HFF-Myc (cell line): ENCODE results near the gene RSU1.
A peak's percentile ranks its signal among the peaks of the same experiment; 100 is the strongest.
"Not testable (repeated sequence)": the region's sequence is repeated elsewhere in the genome, so short reads cannot be mapped to it uniquely, and the experiment has no call there.

ENCODE experiments used
- DNase-seq: peaks from one replicate; pipeline ENCODE4 v3.0.0-alpha.2; 2011; ENCODE audit warnings: low read depth; ENCODE audit errors: extremely low read depth
- H3K4me3 ChIP-seq: replicated peaks from 2 replicates; pipeline ENCODE4 v1.5.1; 2011; ENCODE audit warnings: low read depth, mild to moderate bottlenecking, control low read depth, low read length
- TF ChIP-seq, protein P1 (sequence below): IDR thresholded peaks from 2 replicates; pipeline ENCODE4 v1.5.1; 2012; ENCODE audit warnings: mild to moderate bottlenecking, low read depth, low read length, control low read depth; ENCODE audit errors: missing control alignments

The RSU1 gene

DNA sequence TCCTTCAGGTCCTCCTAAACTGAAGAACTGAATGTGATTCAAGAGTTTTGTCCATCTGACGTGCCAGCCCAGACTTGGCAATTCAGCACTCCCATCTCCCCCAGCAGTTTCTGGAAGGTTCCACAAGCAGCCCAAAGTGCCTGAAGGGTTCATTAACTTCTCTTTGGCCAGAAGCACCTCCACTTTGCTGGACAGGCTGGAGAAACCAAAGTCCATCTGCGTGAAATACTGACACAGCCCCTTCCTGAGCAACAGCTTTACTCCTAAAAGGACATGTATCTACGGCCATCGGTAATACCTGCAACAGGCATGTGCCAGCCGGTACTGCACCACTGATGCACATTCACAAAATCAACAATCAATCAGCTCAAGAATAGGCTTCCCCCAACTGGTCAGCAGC lies 48.5 kb downstream of the RSU1 start:
- no peak overlapping the region for H3K4me3 ChIP-seq
- DNase-seq, result no peak
- TF ChIP-seq, protein P1, sequence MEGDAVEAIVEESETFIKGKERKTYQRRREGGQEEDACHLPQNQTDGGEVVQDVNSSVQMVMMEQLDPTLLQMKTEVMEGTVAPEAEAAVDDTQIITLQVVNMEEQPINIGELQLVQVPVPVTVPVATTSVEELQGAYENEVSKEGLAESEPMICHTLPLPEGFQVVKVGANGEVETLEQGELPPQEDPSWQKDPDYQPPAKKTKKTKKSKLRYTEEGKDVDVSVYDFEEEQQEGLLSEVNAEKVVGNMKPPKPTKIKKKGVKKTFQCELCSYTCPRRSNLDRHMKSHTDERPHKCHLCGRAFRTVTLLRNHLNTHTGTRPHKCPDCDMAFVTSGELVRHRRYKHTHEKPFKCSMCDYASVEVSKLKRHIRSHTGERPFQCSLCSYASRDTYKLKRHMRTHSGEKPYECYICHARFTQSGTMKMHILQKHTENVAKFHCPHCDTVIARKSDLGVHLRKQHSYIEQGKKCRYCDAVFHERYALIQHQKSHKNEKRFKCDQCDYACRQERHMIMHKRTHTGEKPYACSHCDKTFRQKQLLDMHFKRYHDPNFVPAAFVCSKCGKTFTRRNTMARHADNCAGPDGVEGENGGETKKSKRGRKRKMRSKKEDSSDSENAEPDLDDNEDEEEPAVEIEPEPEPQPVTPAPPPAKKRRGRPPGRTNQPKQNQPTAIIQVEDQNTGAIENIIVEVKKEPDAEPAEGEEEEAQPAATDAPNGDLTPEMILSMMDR, result no peak

DNA sequence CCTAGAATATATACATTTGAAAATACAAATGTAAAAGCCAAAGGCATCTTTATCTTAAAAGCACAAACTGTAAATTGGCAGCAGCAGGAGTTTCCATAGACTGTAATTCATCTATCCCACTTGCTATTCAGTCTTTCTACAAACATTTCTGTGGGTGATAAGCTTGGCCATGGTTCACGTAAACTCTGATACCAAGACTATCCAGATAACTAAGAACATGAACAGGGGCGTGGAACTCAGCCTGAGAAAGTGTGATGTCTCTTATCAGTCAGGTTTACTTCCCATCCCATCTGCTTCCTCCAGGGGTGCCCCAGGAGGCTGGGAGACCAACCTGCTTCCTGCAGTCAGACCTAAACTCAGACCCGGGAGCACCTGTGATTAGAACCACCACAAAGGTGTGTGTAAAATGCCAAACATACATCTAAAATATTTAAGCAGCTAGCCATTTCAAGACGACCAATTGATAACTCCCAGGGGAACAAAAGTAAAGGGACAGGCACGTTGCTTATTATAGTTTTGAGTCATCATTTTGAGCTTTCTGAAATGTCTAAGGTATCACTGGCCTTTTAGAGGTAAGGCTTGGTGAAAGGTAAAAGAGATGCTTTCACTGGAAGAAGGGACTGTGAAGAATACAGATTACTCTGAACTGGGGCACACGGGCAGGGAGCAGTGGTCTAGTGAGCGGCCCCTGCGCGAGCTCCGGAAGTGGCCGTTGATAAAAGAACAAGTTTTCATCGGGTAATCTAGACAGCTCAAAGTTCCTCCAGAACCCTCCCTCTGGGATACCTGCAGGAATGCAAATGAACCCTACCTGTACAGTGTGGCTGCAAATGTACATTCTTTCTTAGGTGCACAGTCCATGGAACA lies 51.5 kb downstream of the RSU1 start:
- TF ChIP-seq, protein P1, result no peak
- no peak for DNase-seq
- no peak overlapping the region for H3K4me3 ChIP-seq

DNA sequence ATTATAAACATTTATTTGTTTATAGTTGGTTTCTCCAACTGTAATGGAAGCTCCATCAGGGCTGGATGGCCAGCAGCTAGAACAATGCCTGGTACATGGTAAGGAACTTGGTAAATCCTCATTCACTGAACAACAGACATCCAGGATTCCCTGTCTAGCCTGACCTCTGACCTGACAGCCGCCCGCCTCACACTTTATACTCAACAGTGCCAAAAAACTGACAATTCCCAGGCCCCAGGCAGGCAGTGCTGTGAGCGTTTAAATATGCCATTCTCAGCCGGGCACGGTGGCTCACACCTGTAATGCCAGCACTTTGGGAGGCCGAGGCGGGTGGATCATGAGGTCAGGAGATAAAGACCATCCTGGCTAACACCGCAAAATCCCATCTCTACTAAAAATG lies 55.9 kb downstream of the RSU1 start:
- H3K4me3 ChIP-seq, result no peak overlapping the region
- TF ChIP-seq, protein P1, result no peak
- no peak for DNase-seq

DNA sequence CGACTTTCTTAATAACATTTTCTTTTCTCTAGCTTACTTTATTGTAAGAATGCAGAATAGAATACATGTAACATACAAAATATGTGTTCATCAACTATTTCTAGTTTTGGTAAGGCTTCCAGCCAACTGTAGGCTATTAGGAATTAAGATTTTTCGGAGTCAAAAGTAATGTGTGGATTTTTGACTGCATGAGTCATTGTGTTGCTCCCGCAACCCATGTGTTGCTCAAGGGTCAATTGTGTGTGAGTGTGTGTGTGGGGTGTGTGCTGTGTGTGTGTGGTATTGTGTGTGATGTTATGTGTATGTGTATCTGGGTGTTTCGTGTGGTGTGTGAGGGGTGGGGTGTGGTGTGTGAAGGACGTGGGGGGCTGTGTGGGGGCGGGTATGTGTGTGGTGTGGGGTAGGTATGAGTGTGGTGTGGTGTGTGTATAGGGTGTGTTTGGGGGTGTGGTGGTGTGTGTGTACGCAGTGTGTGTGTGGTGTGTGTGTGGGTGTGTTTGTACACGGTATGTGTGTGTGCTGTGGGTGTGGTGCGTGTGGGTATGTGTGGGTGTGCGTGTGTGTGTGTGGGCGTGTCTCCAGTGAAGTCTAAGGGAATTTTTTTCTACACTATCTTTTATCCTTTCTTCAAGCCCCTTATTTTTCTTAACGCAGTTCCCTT lies 60.5 kb downstream of the RSU1 start:
- no peak overlapping the region for H3K4me3 ChIP-seq
- TF ChIP-seq, protein P1, result no peak
- DNase-seq, result peak; percentile 14

DNA sequence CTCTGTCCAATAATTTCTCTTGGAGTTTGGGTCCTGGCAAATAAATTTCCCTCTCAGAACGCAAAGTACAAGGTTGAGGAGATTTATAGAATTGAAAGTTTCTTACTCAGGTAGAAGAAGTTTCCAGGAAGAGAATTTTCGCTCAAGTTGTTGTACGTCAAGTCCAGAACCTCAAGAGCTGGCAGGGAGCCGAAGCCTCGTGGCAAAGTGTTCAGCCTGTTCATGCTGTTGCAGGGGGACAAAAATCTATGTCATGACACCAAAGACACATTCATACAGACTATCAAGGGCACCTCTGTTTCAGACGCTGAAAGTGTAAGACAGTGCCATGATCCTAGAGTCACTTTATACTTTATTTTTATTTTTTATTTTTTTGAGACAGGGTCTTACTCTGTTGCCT lies 62.5 kb downstream of the RSU1 start:
- no peak overlapping the region for H3K4me3 ChIP-seq
- no peak for DNase-seq
- TF ChIP-seq, protein P1, result no peak

DNA sequence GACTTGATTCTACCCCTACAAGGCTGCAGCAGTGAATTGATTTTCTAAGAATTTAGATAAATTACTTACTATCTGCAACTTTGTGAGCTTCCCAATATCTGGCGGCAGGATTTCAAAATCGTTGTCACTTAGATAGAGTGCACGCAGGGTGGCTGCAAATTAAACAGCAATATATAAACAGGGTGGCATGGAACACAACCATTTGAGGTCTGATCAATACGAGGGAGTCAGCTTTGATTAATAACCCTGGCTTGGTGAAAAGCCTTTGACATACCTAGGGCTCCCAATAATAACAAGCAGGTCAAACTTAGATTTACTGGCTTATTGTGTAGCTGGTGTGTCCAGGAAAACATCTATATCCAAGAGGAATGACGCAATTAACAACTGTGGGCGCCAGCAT lies 64.4 kb downstream of the RSU1 start:
- not testable (repeated sequence) for H3K4me3 ChIP-seq, DNase-seq

DNA sequence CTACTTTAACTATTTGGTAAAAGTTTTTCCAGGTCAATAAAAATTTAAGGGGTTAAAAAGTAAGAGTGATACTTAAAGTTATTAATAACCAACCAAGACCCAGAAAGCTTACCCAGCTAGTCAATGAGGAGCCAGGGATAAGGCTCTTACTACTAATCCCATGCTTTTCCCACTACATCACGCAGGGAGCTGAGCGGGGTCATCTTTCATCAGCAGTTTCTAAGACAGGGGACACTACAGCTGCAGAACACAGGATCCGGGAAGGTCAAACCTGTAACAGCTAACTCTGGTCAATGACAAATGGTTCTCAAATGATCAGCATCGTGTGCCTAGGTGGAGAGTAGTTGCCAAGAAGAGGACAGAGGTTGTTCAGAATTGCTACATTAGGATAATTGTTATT lies 65.1 kb downstream of the RSU1 start:
- TF ChIP-seq, protein P1, result no peak
- H3K4me3 ChIP-seq, result no peak overlapping the region
- no peak for DNase-seq
